SK-N-SH treated with all-trans-retinoic acid at 6 μM for 48 hours (cell line): Measurements from ENCODE around the gene BCL3.

Experiments used
- ARNTL ChIP-seq: fragments of 450-650 bp; formaldehyde crosslinking; IDR thresholded peaks from 2 replicates; pipeline ENCODE4 v1.5.0; 2020; ENCODE audit warnings: low read depth, mild to moderate bottlenecking, moderate library complexity, borderline replicate concordance
- OSR1 ChIP-seq: fragments of 250-450 bp; sonication (Bioruptor Pico); IDR thresholded peaks from 2 replicates; pipeline ENCODE4 v1.8.0; 2022; ENCODE audit warnings: moderate library complexity, mild to moderate bottlenecking, inconsistent platforms
- TCF4 ChIP-seq: fragments of 250-450 bp; sonication (Bioruptor Pico); IDR thresholded peaks from 2 replicates; pipeline ENCODE4 v1.8.0; 2021; ENCODE audit warnings: mild to moderate bottlenecking, moderate library complexity, borderline replicate concordance
- ZC3H10 ChIP-seq: fragments of 250-450 bp; sonication (Bioruptor Pico); IDR thresholded peaks from 2 replicates; pipeline ENCODE4 v1.5.1; 2021; ENCODE audit warnings: mild to moderate bottlenecking, moderate library complexity
- TF ChIP-seq, protein P1 (sequence below): fragments of 250-450 bp; sonication (Bioruptor Pico); IDR thresholded peaks from 2 replicates; pipeline ENCODE4 v1.8.0; 2020; ENCODE audit warnings: mild to moderate bottlenecking, moderate library complexity, borderline replicate concordance
- TF ChIP-seq, protein P2 (sequence below): fragments of 250-450 bp; sonication (Bioruptor Pico); IDR thresholded peaks from 2 replicates; pipeline ENCODE4 v1.5.1; 2021; ENCODE audit warnings: mild to moderate bottlenecking, moderate library complexity
- TF ChIP-seq, protein P3 (sequence below): fragments of 250-450 bp; sonication (Bioruptor Pico); IDR thresholded peaks from 2 replicates; pipeline ENCODE4 v1.8.0; 2021; ENCODE audit warnings: low read depth, mild to moderate bottlenecking, moderate library complexity, borderline replicate concordance

DNA sequence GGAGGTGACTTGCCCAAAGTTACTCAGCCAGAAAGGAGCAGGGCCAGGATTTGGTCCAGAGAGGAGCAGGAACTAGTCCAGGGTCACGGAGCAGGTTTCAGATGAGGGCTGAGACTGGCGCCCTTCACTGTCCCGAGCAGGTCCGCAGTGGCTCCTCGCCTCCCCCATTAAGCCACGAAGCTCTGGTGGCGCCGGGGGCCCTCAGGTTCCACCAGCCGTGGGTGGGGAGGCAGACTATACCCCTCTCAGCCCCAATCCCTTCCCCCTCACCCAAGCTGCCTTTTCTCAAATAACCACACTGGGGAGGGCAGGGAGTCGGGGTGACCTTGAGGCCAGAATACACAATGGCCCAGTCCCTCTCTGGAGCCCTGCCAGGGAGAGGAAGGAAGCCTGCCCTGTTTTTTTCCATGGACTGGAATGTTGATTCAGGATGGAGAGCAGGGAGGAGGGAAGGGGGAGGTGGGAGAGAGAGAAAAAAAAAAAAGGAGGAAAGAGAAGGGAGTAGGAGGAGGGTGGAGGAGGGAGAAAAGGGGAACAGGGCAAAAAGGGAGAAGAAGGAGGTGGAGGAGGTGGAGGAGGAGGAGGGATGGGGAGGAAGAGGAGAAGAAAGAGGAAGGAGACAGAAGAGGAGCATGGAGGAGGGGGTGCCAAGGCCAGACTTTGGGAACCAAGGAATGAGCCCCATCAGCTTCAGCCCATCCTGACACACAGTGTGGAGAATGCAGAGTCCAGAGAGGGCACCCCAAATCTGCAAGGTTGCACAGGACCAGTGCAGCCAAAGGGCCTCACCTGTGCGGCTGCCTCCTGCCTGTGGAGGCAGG, 29.9 kb upstream of the BCL3 start:
- TF ChIP-seq TCF4 (CRISPR knock-in tag) (no peak), OSR1 (CRISPR knock-in tag) (no peak), ZC3H10 (no peak), ARNTL (CRISPR knock-in tag) (no peak)
- TF ChIP-seq, protein P1, sequence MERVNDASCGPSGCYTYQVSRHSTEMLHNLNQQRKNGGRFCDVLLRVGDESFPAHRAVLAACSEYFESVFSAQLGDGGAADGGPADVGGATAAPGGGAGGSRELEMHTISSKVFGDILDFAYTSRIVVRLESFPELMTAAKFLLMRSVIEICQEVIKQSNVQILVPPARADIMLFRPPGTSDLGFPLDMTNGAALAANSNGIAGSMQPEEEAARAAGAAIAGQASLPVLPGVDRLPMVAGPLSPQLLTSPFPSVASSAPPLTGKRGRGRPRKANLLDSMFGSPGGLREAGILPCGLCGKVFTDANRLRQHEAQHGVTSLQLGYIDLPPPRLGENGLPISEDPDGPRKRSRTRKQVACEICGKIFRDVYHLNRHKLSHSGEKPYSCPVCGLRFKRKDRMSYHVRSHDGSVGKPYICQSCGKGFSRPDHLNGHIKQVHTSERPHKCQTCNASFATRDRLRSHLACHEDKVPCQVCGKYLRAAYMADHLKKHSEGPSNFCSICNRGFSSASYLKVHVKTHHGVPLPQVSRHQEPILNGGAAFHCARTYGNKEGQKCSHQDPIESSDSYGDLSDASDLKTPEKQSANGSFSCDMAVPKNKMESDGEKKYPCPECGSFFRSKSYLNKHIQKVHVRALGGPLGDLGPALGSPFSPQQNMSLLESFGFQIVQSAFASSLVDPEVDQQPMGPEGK, result no peak
- TF ChIP-seq, protein P2, sequence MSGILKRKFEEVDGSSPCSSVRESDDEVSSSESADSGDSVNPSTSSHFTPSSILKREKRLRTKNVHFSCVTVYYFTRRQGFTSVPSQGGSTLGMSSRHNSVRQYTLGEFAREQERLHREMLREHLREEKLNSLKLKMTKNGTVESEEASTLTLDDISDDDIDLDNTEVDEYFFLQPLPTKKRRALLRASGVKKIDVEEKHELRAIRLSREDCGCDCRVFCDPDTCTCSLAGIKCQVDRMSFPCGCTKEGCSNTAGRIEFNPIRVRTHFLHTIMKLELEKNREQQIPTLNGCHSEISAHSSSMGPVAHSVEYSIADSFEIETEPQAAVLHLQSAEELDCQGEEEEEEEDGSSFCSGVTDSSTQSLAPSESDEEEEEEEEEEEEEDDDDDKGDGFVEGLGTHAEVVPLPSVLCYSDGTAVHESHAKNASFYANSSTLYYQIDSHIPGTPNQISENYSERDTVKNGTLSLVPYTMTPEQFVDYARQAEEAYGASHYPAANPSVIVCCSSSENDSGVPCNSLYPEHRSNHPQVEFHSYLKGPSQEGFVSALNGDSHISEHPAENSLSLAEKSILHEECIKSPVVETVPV (CRISPR knock-in tag), result no peak
- TF ChIP-seq, protein P3, sequence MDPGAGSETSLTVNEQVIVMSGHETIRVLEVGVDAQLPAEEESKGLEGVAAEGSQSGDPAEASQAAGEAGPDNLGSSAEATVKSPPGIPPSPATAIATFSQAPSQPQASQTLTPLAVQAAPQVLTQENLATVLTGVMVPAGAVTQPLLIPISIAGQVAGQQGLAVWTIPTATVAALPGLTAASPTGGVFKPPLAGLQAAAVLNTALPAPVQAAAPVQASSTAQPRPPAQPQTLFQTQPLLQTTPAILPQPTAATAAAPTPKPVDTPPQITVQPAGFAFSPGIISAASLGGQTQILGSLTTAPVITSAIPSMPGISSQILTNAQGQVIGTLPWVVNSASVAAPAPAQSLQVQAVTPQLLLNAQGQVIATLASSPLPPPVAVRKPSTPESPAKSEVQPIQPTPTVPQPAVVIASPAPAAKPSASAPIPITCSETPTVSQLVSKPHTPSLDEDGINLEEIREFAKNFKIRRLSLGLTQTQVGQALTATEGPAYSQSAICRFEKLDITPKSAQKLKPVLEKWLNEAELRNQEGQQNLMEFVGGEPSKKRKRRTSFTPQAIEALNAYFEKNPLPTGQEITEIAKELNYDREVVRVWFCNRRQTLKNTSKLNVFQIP (CRISPR knock-in tag), result no peak
